Heart left ventricle (tissue), 16 donors: ENCODE results near the gene MRPL22. TPM values are rescaled to one million over a fixed set of nuclear protein-coding genes. Genes with fewer than 3 reads are reported as not detected.
"Not testable (repeated sequence)": the region's sequence is repeated elsewhere in the genome, so short reads cannot be mapped to it uniquely, and the experiment has no call there.

Source experiments
- ATAC-seq, 4 donors: fragments of 200-7000 bp; cut with Tn5 transposase; one replicate each; pipeline ENCODE4 v1.9.1; 2020 to 2022; ENCODE audit warnings: moderate library complexity in 4 of 4, mild to moderate bottlenecking in 3 of 4, moderate number of reproducible peaks in 1 of 4
- DNase-seq, 5 donors: peaks; one replicate each; pipeline ENCODE4 v3.0.0-alpha.2; 2020
- H3K27ac ChIP-seq, 12 donors: fragments of 200-600 bp; sonication (generic) in 4 of 12; one replicate each; pipeline versions ENCODE4 v1.5.0 to v1.8.0; 2016 to 2022; ENCODE audit warnings: mild to moderate bottlenecking in 2 of 12
- H3K27me3 ChIP-seq, 9 donors: fragments of 200-600 bp; sonication (generic) in 2 of 9; one replicate each; pipeline versions ENCODE4 v1.5.1 to v1.8.0; 2016 to 2022; ENCODE audit warnings: mild to moderate bottlenecking in 3 of 9
- H3K36me3 ChIP-seq, 9 donors: fragments of 200-600 bp; sonication (generic) in 2 of 9; one replicate each; pipeline versions ENCODE4 v1.5.0 to v1.8.0; 2018 to 2022; ENCODE audit warnings: mild to moderate bottlenecking in 2 of 9
- H3K4me1 ChIP-seq, 12 donors: fragments of 200-600 bp; sonication (generic) in 4 of 12; one replicate each; pipeline versions ENCODE4 v1.5.0 to v1.8.0; 2016 to 2022; ENCODE audit warnings: mild to moderate bottlenecking in 3 of 12
- H3K4me3 ChIP-seq, 12 donors: fragments of 200-600 bp; sonication (generic) in 4 of 12; one replicate each; pipeline versions ENCODE4 v1.5.0 to v1.8.0; 2017 to 2022; ENCODE audit warnings: mild to moderate bottlenecking in 9 of 12, moderate library complexity in 4 of 12
- H3K9me3 ChIP-seq, 12 donors: fragments of 200-600 bp; sonication (generic) in 4 of 12; one replicate each; pipeline versions ENCODE4 v1.5.0 to v1.8.0; 2016 to 2022; ENCODE audit warnings: mild to moderate bottlenecking in 1 of 12
- POLR2A ChIP-seq, 2 donors: fragments of 450-650 bp; IDR thresholded peaks; one replicate each; pipeline ENCODE4 v1.6.1; 2017; ENCODE audit warnings: antibody characterized with exemption in 2 of 2, mild to moderate bottlenecking in 2 of 2, moderate library complexity in 2 of 2
- WGBS, 4 donors: extraction: QIAGEN DNeasy Blood & Tissue Kit in 2 of 4; methylation state at CpG; one replicate each; pipeline versions ENCODE4 v1.1.5 to v1.1.7; 2013 to 2018; 5-methylcytosine and 5-hydroxymethylcytosine counted together
- intact Hi-C, 10 donors: fragments of 100-400 bp; cut with DNase I; formaldehyde crosslinking; loops; one replicate each; pipeline versions ENCODE4 v1.11.1 to v1.14.2; 2022
- polyA plus RNA-seq, 2 donors: library from polyadenylated mRNA; stranded (reverse); fragments of 200-250 nt; gene quantifications; one replicate each; pipeline ENCODE4 v1.2.3, GENCODE V29; 2013
- total RNA-seq, 9 donors: library from RNA; depleted of rRNA in 2 of 9; stranded (reverse); fragments of >200 nt in 2 of 9; fragmentation: NEBNext Ultra II Directional in 3 of 9; extraction: Animal tissue kit (Norgen Biotek cat#: 25700) in 3 of 9; gene quantifications; one replicate each; pipeline versions ENCODE4 v1.1.0 to v1.2.4, GENCODE V29; 2016 to 2023
- TF ChIP-seq, protein P1 (sequence below), 12 donors: fragments of 200-600 bp; sonication (generic) in 4 of 12; IDR thresholded peaks; one replicate each; pipeline versions ENCODE4 v1.5.0 to v1.8.0; 2018 to 2022; ENCODE audit warnings: antibody characterized with exemption in 12 of 12, mild to moderate bottlenecking in 5 of 12
- donor health status: ischemic (EF 13 %, LVEDD 7.1; RV severe dilation, severe dysfunction).
- donor health status: healthy with polysubstance abuse.
- donor health status: DM: no; HTN: yes; CAD: no.
- donor health status: DM: no; HTN: no; CAD: no.
- donor health status: ischemic (EF 25% LVEDD 6.9; RV normal size, moderate dysfunction).
- donor health status: ischemic (EF 25% LVEDD 5.7; RV mildly dilated, moderate dysfunction).
- donor health status: healthy.
- donor health status: DM: yes; HTN: yes; CAD: no.
- donor health status: ischemic (EF 35%, LVEDD 5.7; RV mildly dilated, moderate dysfunction).
- donor health status: nonischemic (EF 11% LVEDD 7.7; RV severe dilation, severe dysfunction).
- donor health status: DM: yes; HTN: yes; CAD: no.
- donor health status: PGD.
- donor health status: ischemic (EF 29% LVEDD 5.4; RV normal size, mild dysfunction).
- donor health status: nonischemic (EF 23%, LVEDD 6.1; RV moderate dilation, normal function).

MRPL22 gene
- total and polyA plus RNA-seq, 11 donors: 25.7 to 144 (median 61.4) TPM

DNA sequence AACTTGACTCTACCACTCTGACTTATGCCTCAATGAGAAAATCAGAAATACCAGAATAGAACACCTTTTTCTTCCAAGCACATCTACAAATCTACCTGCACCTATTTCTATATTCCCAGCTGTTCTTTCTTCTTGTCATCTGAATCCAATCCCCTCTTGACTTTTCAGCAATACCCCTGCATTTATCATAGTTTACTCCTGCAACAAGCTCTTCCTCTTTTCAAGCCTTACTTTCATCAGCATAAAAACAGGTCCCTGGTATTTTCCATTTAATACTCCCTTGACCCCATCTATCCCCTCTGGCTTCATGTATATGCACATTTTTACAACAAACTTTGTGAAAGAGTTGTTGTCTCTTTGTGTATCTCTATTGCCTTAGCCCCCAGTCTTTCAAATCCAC lies 6.0 kb upstream of the MRPL22 start:
- H3K36me3 ChIP-seq: peaks cover 0 to 54% (median 34%) of the 10 kb centered on the region in 9 donors
- peaks cover 0 to 20% (median 15%) of the 10 kb centered on the region in 12 donors for H3K4me1 ChIP-seq
- ATAC-seq: no peak
- H3K27ac ChIP-seq: no peak overlapping the region
- no peaks in the 10 kb centered on the region for H3K27me3 ChIP-seq
- TF ChIP-seq, protein P1, sequence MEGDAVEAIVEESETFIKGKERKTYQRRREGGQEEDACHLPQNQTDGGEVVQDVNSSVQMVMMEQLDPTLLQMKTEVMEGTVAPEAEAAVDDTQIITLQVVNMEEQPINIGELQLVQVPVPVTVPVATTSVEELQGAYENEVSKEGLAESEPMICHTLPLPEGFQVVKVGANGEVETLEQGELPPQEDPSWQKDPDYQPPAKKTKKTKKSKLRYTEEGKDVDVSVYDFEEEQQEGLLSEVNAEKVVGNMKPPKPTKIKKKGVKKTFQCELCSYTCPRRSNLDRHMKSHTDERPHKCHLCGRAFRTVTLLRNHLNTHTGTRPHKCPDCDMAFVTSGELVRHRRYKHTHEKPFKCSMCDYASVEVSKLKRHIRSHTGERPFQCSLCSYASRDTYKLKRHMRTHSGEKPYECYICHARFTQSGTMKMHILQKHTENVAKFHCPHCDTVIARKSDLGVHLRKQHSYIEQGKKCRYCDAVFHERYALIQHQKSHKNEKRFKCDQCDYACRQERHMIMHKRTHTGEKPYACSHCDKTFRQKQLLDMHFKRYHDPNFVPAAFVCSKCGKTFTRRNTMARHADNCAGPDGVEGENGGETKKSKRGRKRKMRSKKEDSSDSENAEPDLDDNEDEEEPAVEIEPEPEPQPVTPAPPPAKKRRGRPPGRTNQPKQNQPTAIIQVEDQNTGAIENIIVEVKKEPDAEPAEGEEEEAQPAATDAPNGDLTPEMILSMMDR (IDR thresholded peaks at IDR 0.05): no peak
- no peak for TF ChIP-seq POLR2A (IDR thresholded peaks at IDR 0.05)
- intact Hi-C loops: loop anchor here in 1 of 10 donors (5.0 kb wide), 1 partner anchor 78 kb away; the partner anchor contains the start of gene CNOT8
- DNase-seq: no peak
- H3K4me3 ChIP-seq: no peak overlapping the region
- no peaks in the 10 kb centered on the region for H3K9me3 ChIP-seq

DNA sequence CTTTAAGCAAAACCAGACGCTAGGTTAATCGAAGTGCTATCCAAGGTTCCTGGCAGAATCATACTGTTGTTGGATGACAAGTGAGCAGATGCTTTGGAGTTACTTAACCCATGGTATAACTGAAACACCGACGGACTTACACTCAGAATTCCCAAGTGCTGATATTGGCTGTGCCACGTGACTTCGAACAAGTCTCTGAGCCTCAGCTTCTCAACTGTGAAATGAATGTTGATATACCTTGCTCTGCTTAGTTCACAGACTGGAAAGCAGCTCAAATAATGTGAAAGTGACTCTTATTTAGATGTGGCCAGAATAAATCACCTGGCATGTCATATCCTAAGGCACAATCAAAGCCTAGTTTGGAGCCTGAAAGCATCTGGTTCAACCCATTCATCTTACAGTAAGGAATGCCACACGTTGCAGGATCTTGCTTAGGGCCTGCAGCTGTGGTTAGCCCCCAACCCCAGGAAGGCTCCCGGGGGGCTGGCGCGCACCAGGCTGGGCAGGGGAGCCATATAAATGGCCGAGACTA lies 3.6 kb upstream of the MRPL22 start:
- ATAC-seq: no peak

DNA sequence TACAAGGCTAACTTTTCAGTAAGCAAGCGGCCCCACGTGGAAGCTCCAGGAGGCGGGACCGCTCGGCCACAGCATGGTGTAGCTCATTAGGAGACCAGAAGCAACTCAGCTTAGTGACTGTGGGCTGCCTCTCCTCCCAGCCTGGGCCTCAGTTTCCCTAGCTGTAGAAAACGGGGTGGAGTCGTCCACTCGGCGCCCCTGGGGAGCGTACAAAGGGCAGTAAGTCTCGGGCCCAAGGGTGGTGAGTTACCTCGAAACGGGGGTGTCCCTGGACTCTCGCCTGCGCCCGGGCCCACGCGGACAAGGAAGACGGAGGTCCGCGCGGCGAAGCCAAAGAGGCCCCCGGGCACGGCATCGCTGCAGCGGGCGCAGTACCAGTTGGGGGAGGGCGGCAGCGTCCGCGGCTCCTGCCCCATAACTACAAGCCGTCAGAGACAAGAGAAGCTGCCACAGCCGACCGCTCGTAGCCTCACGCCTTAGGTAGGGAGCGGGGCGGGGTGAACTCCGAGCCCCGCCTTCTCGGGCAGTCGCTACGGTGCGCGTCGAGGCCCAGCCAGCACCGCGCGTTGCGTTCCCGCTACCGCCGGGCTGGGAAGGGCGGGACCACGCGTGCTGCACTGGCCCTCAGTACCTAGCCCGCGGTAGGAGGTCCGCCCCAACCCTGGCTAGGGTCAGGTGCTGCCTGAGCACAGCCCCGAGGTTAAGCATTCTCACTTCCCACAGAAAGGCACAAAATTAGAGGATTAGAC lies 3.0 kb upstream of the MRPL22 start, which contains the start of gene GEMIN5:
Gene GEMIN5 (minus strand): TSS at position 494 of the 749 bp plus-strand sequence. CDS start 78 bp downstream, at position 416.
- peak within 1 kb of the TSS; percentile 16 to 81 (median 62) for H3K27ac ChIP-seq
- ATAC-seq (peak; percentile 82 to 96 (median 95)), DNase-seq (peak; percentile 85 to 92 (median 89))
- H3K27me3 ChIP-seq: no peaks in the 10 kb centered on the region
- peaks cover 0 to 26% (median 12%) of the 10 kb centered on the region in 9 donors for H3K36me3 ChIP-seq
- peaks cover 9 to 41% (median 29%) of the 10 kb centered on the region in 12 donors for H3K4me1 ChIP-seq
- TF ChIP-seq, protein P1 (IDR thresholded peaks at IDR 0.05): no peak
- no peak for TF ChIP-seq POLR2A (IDR thresholded peaks at IDR 0.05)
- peak within 1 kb of the TSS; percentile 44 to 98 (median 82) for H3K4me3 ChIP-seq
- 0 to 1% (median 0%) methylated on average over 36 to 61 of the region's 61 CpGs for WGBS, 4 donors
- intact Hi-C loops: loop anchor here in 2 of 10 donors (2.0 to 5.0 kb wide), 2 partner anchors 79 to 81 kb away; partner anchors contain the start of gene CNOT8 (in 2 of the 2)
- H3K9me3 ChIP-seq: no peaks in the 10 kb centered on the region

More for the DNA sequence above, 3.6 kb upstream of the MRPL22 start:
- Histone ChIP-seq H3K36me3 (peaks cover 0 to 31% (median 12%) of the 10 kb centered on the region in 9 donors), H3K9me3 (no peaks in the 10 kb centered on the region), H3K27me3 (no peaks in the 10 kb centered on the region), H3K4me3 (peak overlapping the region; percentile 44 to 98 (median 82)), H3K4me1 (peaks cover 9 to 35% (median 22%) of the 10 kb centered on the region in 12 donors), H3K27ac (peak overlapping the region in 11 of 12 donors; percentile 16 to 81 (median 63))
- DNase-seq: no peak
- TF ChIP-seq, protein P1 (IDR thresholded peaks at IDR 0.05): no peak
- TF ChIP-seq POLR2A (IDR thresholded peaks at IDR 0.05): no peak
- WGBS, 4 donors: 13 to 24% (median 18%) methylated on average over 7 to 11 of the region's 11 CpGs
- intact Hi-C loops: loop anchor here in 1 of 10 donors (5.0 kb wide), 1 partner anchor 80 kb away; the partner anchor contains the start of gene CNOT8

DNA sequence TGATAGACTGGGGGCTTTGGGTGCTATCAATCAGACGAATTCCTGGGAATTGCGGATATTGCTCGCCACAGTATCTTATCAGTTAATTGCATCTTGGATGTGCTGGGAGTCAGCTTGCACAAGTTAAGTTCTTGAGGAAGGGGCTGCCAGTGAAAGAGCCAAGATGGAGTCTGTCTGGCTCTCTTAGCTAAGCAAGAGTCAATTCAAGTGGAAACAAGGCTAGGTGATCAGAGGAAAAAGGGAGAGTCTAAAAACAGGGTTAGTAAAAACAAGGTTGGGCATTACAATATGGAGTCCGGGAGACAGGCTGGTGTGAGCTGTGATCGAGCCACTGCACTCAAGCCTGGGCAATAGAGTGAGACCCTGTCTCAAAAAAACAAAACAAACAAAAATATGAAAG lies 1.5 kb upstream of the MRPL22 start:
- H3K4me3 ChIP-seq, H3K9me3 ChIP-seq, H3K27me3 ChIP-seq, ATAC-seq, H3K27ac ChIP-seq, DNase-seq: not testable (repeated sequence)
- intact Hi-C loops: loop anchor here in 2 of 10 donors (2.0 to 5.0 kb wide), 2 partner anchors 81 to 82 kb away; partner anchors contain the start of gene CNOT8 (in 2 of the 2)
- 83 to 88% (median 86%) methylated on average over 5 of the region's 5 CpGs for WGBS, 4 donors
- Histone ChIP-seq H3K4me1 (peaks cover 9 to 42% (median 34%) of the 10 kb centered on the region in 12 donors), H3K36me3 (peaks cover 0 to 19% (median 12%) of the 10 kb centered on the region in 9 donors)
